ENCODE results near the gene FRY. TPM values are rescaled to one million over a fixed set of nuclear protein-coding genes. Genes with fewer than 3 reads are reported as not detected.

Gene FRY
- total RNA-seq, 4 donors from 2014 or later, result 5.8 to 17.4 (median 12.0) TPM

DNA sequence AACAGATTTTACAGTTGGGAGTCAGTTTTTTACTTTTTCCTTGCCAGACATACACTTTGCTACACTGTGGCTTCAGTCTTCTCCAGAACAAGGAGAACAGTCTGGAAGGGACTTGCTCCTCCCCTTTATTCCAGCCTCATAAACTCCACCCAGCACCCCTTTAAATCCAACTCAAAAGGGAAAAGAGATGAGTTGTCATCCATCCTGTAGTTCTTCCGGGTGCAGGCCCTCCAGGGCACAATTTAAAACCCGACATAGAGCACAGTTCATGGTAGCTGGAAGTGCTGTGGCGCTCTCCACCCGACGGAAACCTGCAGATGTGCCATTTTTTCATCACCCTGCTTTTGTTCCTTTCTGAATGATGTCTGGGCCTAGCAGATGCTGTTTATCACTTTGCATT, 184.7 kb downstream of the FRY start:
- intact Hi-C loops (cut with DNase I), result no loop called here
- TF ChIP-seq CTCF (IDR thresholded peaks at IDR 0.05) (no peak), POLR2A (IDR thresholded peaks at IDR 0.05) (no peak)
- Histone ChIP-seq H3K36me3 (no peaks in the 10 kb centered on the region), H3K4me1 (no peaks in the 10 kb centered on the region), H3K27me3 (no peaks in the 10 kb centered on the region), H3K4me3 (no peak overlapping the region), H3K27ac (no peak overlapping the region), H3K9me3 (no peaks in the 10 kb centered on the region)
- no peak for DNase-seq
- WGBS, 2 donors, result 80 to 91% methylated on average over 5 of the region's 5 CpGs

- TF ChIP-seq POLR2A (IDR thresholded peaks at IDR 0.05) (no peak), CTCF (IDR thresholded peaks at IDR 0.05) (no peak)
- Histone ChIP-seq H3K36me3 (peaks cover 0 to 4% (median 0%) of the 10 kb centered on the region in 3 donors), H3K27ac (no peak overlapping the region), H3K27me3 (no peaks in the 10 kb centered on the region), H3K4me1 (no peaks in the 10 kb centered on the region), H3K9me3 (no peaks in the 10 kb centered on the region), H3K4me3 (no peak overlapping the region)
- no peak for DNase-seq
- intact Hi-C loops (cut with DNase I), result no loop called here
- WGBS, 2 donors, result 96 to 97% methylated on average over 6 of the region's 6 CpGs
These were observed 190.6 kb downstream of the FRY start for GRCh38 chr13:32222046-32222676.

- H3K9me3 ChIP-seq, result no peaks in the 10 kb centered on the region
- intact Hi-C loops (cut with DNase I), result no loop called here
- 79 to 88% methylated on average over 5 of the region's 5 CpGs for WGBS, 2 donors
- H3K36me3 ChIP-seq, result peaks cover 0 to 4% (median 0%) of the 10 kb centered on the region in 3 donors
- no peak overlapping the region for H3K27ac ChIP-seq
- H3K4me1 ChIP-seq, result no peaks in the 10 kb centered on the region
- no peak for TF ChIP-seq POLR2A (IDR thresholded peaks at IDR 0.05)
- TF ChIP-seq CTCF (IDR thresholded peaks at IDR 0.05), result no peak
- H3K4me3 ChIP-seq, result no peak overlapping the region
- DNase-seq, result no peak
- no peaks in the 10 kb centered on the region for H3K27me3 ChIP-seq
These were observed 193.3 kb downstream of the FRY start for GRCh38 chr13:32224916-32225315.

DNA sequence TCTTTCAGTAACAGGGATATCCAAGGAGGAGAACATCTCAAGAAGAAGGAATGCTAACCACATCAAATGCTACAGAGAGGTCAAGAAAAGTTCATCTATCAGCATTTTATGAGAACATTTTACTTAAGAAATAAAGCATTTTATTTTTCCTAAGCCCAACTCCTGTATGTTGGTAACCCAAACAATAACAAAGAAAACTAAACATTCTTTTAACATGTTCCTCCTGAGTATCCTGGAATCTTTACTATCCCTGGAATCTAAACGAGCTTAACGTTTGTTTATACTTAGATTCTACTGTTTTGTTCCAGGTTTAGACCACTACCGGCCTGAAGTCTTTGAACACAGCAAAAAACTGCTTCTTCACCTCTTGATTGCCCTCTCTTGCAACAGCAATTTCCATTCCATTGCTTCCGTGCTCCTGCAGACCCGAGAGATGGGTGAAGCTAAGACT, 193.9 kb downstream of the FRY start:
- Histone ChIP-seq H3K27ac (no peak overlapping the region), H3K4me1 (no peaks in the 10 kb centered on the region), H3K4me3 (no peak overlapping the region), H3K9me3 (no peaks in the 10 kb centered on the region), H3K27me3 (no peaks in the 10 kb centered on the region), H3K36me3 (peaks cover 0 to 4% (median 0%) of the 10 kb centered on the region in 3 donors)
- 48 to 54% methylated on average over 5 of the region's 5 CpGs for WGBS, 2 donors
- TF ChIP-seq POLR2A (IDR thresholded peaks at IDR 0.05) (no peak), CTCF (IDR thresholded peaks at IDR 0.05) (no peak)
- DNase-seq, result no peak
- intact Hi-C loops (cut with DNase I), result no loop called here

DNA sequence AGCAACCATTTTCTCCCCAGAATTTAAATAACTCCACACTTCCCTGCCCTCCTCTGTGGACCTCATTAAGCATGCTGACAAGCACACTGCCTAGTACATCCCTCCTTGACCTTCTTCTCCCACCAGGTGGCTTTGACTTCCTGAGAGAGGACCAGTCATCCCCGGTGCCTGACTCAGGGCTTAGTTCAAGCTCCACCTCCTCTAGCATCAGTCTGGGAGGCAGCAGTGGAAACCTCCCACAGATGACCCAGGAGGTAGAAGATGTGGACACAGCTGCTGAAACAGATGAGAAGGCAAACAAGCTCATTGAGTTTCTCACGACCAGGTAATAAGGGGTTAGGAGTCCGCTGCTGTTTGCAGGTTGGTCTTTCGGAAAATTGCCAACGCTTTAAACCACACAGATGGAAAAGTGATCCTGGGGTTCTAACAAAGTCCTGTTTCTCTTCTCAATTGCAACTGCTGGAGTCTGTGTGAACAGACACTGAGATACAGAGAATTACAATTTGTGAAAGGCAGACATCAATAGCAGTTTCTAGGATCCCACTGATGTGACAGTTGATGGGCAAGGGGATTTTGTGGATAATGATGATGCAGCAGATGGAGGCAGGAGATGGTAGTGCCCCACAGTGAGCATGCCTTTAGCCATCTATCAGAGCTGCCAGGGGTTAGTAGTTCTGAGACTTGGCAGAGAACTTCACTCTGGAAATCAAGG, 196.9 kb downstream of the FRY start:
- Histone ChIP-seq H3K4me3 (no peak overlapping the region), H3K9me3 (no peaks in the 10 kb centered on the region), H3K27ac (no peak overlapping the region), H3K27me3 (no peaks in the 10 kb centered on the region), H3K4me1 (no peaks in the 10 kb centered on the region), H3K36me3 (peaks cover 0 to 4% (median 0%) of the 10 kb centered on the region in 3 donors)
- WGBS, 2 donors, result 76 to 82% methylated on average over 5 of the region's 5 CpGs
- intact Hi-C loops (cut with DNase I), result no loop called here
- TF ChIP-seq POLR2A (IDR thresholded peaks at IDR 0.05) (no peak), CTCF (IDR thresholded peaks at IDR 0.05) (no peak)
- no peak for DNase-seq
